Suprapubic skin (tissue), 4 donors: Measurements from ENCODE around the gene GPR82. TPM values are rescaled to one million over a fixed set of nuclear protein-coding genes. Genes with fewer than 3 reads are reported as not detected.

Experiments used
- DNase-seq, 2 donors: peaks; one replicate each; pipeline ENCODE4 v3.0.0-alpha.2; 2019; ENCODE audit warnings: low spot score in 2 of 2
- H3K27ac ChIP-seq: fragments of 200-600 bp; sonication (generic); one replicate; pipeline ENCODE4 v1.5.1; 2019
- H3K27me3 ChIP-seq: fragments of 200-600 bp; sonication (generic); one replicate; pipeline ENCODE4 v1.5.1; 2019
- H3K36me3 ChIP-seq: fragments of 200-600 bp; sonication (generic); one replicate; pipeline ENCODE4 v1.5.1; 2019
- H3K4me1 ChIP-seq: fragments of 200-600 bp; sonication (generic); one replicate; pipeline ENCODE4 v1.5.1; 2019
- H3K4me3 ChIP-seq: fragments of 200-600 bp; sonication (generic); one replicate; pipeline ENCODE4 v1.5.1; 2019; ENCODE audit warnings: mild to moderate bottlenecking
- H3K9me3 ChIP-seq: fragments of 200-600 bp; sonication (generic); one replicate; pipeline ENCODE4 v1.5.1; 2019
- EP300 ChIP-seq: sonication (generic); formaldehyde crosslinking; IDR thresholded peaks from one replicate; pipeline ENCODE4 v1.6.1; 2017; ENCODE audit warnings: antibody characterized with exemption
- POLR2A ChIP-seq, 2 donors: fragments of 450-650 bp; IDR thresholded peaks; one replicate each; pipeline ENCODE4 v1.6.1; 2017; ENCODE audit warnings: antibody characterized with exemption in 2 of 2, mild to moderate bottlenecking in 2 of 2, moderate library complexity in 2 of 2
- POLR2AphosphoS5 ChIP-seq, 3 donors: sonication (generic); formaldehyde crosslinking; IDR thresholded peaks; one replicate each; pipeline ENCODE4 v1.6.1; 2017; ENCODE audit warnings: antibody characterized with exemption in 3 of 3
- WGBS: methylation state at CpG from one replicate; pipeline ENCODE4 v1.1.5; 2018; 5-methylcytosine and 5-hydroxymethylcytosine counted together
- total RNA-seq, 4 donors: library from RNA; depleted of rRNA; stranded (reverse); fragments of >200 nt; gene quantifications; one replicate each; pipeline ENCODE4 v1.1.0, GENCODE V29; 2016
- TF ChIP-seq, protein P1 (sequence below), 2 donors: fragments of 200-600 bp in 1 of 2; fragments of 450-650 bp in 1 of 2; sonication (generic) in 1 of 2; IDR thresholded peaks; one replicate each; pipeline ENCODE4 v1.5.1; 2016 to 2019; ENCODE audit warnings: antibody characterized with exemption in 2 of 2, mild to moderate bottlenecking in 1 of 2, moderate library complexity in 1 of 2

The GPR82 gene
- total RNA-seq, 4 donors from 2014 or later = 0.18 TPM; not detected in 3

DNA sequence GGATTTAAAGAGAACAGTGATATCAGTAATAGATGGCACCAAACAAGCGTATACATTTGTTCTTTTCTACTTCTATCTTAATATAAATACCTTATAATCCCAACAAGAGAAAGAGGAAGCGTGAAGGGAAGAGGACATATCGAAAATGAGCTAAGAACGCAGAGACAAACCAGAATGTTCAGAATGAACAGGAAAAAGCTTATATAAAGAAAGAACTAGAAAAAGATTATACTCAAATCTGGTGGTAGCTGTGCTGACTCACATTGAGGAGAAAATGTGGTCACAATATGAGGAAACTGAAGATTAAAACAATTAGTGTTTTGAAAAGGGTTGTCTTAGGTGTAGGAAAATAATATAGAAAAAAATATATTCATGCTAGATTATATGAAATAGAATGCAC is 37.2 kb upstream of the GPR82 start:
- 84% methylated on average over 4 of the region's 4 CpGs for WGBS
- no peak for TF ChIP-seq POLR2AphosphoS5 (IDR thresholded peaks at IDR 0.05)
- TF ChIP-seq EP300 = no peak
- TF ChIP-seq, protein P1, sequence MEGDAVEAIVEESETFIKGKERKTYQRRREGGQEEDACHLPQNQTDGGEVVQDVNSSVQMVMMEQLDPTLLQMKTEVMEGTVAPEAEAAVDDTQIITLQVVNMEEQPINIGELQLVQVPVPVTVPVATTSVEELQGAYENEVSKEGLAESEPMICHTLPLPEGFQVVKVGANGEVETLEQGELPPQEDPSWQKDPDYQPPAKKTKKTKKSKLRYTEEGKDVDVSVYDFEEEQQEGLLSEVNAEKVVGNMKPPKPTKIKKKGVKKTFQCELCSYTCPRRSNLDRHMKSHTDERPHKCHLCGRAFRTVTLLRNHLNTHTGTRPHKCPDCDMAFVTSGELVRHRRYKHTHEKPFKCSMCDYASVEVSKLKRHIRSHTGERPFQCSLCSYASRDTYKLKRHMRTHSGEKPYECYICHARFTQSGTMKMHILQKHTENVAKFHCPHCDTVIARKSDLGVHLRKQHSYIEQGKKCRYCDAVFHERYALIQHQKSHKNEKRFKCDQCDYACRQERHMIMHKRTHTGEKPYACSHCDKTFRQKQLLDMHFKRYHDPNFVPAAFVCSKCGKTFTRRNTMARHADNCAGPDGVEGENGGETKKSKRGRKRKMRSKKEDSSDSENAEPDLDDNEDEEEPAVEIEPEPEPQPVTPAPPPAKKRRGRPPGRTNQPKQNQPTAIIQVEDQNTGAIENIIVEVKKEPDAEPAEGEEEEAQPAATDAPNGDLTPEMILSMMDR (IDR thresholded peaks at IDR 0.05) = no peak
- TF ChIP-seq POLR2A (IDR thresholded peaks at IDR 0.05) = no peak
- H3K9me3 ChIP-seq = no peaks in the 10 kb centered on the region
- no peaks in the 10 kb centered on the region for H3K27me3 ChIP-seq
- no peaks in the 10 kb centered on the region for H3K36me3 ChIP-seq
- H3K4me3 ChIP-seq = no peak overlapping the region
- H3K4me1 ChIP-seq = peaks cover 5% of the 10 kb centered on the region
- H3K27ac ChIP-seq = no peak overlapping the region
- DNase-seq = no peak

- H3K27me3 ChIP-seq = no peaks in the 10 kb centered on the region
- DNase-seq = no peak
- H3K27ac ChIP-seq = no peak overlapping the region
- no peaks in the 10 kb centered on the region for H3K36me3 ChIP-seq
- peaks cover 5% of the 10 kb centered on the region for H3K4me1 ChIP-seq
- TF ChIP-seq POLR2A (IDR thresholded peaks at IDR 0.05) (no peak), POLR2AphosphoS5 (IDR thresholded peaks at IDR 0.05) (no peak), EP300 (no peak)
- TF ChIP-seq, protein P1 (IDR thresholded peaks at IDR 0.05) = no peak
- no peaks in the 10 kb centered on the region for H3K9me3 ChIP-seq
- no peak overlapping the region for H3K4me3 ChIP-seq
- 68% methylated on average over 2 of the region's 2 CpGs for WGBS
Observed at GRCh38 chrX:41688156-41688555, 35.8 kb upstream of the GPR82 start.

- Histone ChIP-seq H3K9me3 (no peaks in the 10 kb centered on the region), H3K4me3 (peak within 1 kb of the TSS; percentile 3), H3K4me1 (peaks cover 5% of the 10 kb centered on the region), H3K36me3 (no peaks in the 10 kb centered on the region), H3K27ac (no peak within 1 kb of the TSS), H3K27me3 (no peaks in the 10 kb centered on the region)
- TF ChIP-seq EP300 = no peak
- TF ChIP-seq, protein P1 (IDR thresholded peaks at IDR 0.05) = no peak
- TF ChIP-seq POLR2AphosphoS5 (IDR thresholded peaks at IDR 0.05) = no peak
- TF ChIP-seq POLR2A (IDR thresholded peaks at IDR 0.05) = no peak
- DNase-seq = no peak
- whole genome bisulfite sequencing = 65% methylated on average over 8 of the region's 8 CpGs
Observed at GRCh38 chrX:41688835-41689234, 35.1 kb upstream of the GPR82 start, which contains the start of gene GPR34. GPR34 (plus strand) TSS chrX:41688973; CDS start chrX:41695634, 6,661 bp downstream.

DNA sequence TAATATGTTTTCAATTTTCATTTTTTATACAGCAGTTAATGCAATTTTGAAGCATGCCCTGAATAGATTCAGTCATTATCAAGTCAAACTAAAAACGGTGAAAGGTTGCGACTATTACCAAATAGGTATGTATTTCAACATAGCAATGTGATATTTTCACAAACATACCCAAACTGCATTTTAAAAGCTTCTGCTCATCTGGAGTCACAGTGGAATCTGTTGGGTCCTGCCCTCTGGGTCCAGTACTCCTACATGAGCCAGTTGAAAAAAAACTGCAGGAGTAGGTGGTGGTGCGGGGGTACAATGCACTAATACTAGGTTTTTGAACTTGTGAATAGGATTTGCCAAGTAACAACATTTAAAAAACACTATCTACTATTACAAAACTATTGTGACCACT is 34.3 kb upstream of the GPR82 start:
- H3K4me3 ChIP-seq = peak overlapping the region; percentile 3
- no peaks in the 10 kb centered on the region for H3K36me3 ChIP-seq
- WGBS = 78% methylated on average over 3 of the region's 3 CpGs
- H3K9me3 ChIP-seq = no peaks in the 10 kb centered on the region
- no peaks in the 10 kb centered on the region for H3K27me3 ChIP-seq
- TF ChIP-seq POLR2AphosphoS5 (IDR thresholded peaks at IDR 0.05) (no peak), EP300 (no peak), POLR2A (IDR thresholded peaks at IDR 0.05) (no peak)
- TF ChIP-seq, protein P1 (IDR thresholded peaks at IDR 0.05) = no peak
- H3K27ac ChIP-seq = no peak overlapping the region
- H3K4me1 ChIP-seq = no peaks in the 10 kb centered on the region
- no peak for DNase-seq

DNA sequence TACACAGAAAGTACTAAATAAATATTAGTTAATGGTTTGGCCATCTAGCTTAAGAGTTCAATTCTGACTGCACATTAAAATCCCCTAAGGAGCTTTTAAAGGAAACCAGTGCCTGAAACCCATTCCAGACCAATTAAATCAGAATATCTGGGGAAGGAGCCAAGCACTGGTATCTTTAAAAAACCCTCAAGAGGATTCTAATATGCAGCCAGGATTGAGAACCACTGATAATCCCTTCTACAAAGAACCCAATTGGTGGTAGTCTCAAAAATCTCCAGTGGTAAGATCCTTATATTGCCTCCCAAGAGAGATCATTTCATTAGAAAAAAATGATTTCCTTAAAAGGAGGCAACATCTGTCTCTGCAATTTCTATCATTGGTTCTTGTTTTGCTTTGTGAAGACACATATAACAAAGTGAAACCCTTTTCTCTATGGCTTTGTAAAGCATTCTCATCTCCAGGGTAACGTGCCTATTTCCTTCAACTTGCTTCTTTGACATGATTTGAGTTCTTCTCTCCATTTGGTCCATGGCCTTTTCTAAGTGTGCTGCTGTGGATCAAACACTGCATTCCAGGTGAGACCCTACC is 31.7 kb upstream of the GPR82 start:
- H3K36me3 ChIP-seq = no peaks in the 10 kb centered on the region
- 48% methylated on average over 1 of the region's 1 CpG for WGBS
- H3K27me3 ChIP-seq = no peaks in the 10 kb centered on the region
- TF ChIP-seq, protein P1 (IDR thresholded peaks at IDR 0.05) = no peak
- TF ChIP-seq POLR2A (IDR thresholded peaks at IDR 0.05) = no peak
- TF ChIP-seq EP300 = no peak
- TF ChIP-seq POLR2AphosphoS5 (IDR thresholded peaks at IDR 0.05) = no peak
- H3K9me3 ChIP-seq = no peaks in the 10 kb centered on the region
- H3K4me3 ChIP-seq = no peak overlapping the region
- no peaks in the 10 kb centered on the region for H3K4me1 ChIP-seq
- no peak overlapping the region for H3K27ac ChIP-seq
- DNase-seq = no peak
